DOHH2 (cell line): ENCODE data around the gene CLIC5.

Experiments used
- H3F3A ChIP-seq: fragments of 200-600 bp; sonication (generic), shearing (Covaris generic); 2 replicates; pipeline ENCODE4 v1.6.0; 2016; ENCODE audit warnings: antibody characterized with exemption, mild to moderate bottlenecking; ENCODE audit not compliant: control insufficient read depth, insufficient read depth
- H3K27ac ChIP-seq: fragments of 200-600 bp; sonication (generic); 2 replicates; pipeline ENCODE4 v1.5.1; 2014; ENCODE audit warnings: low read depth, mild to moderate bottlenecking, low read length, moderate library complexity
- H3K27me3 ChIP-seq: fragments of 200-600 bp; sonication (generic); 2 replicates; pipeline ENCODE4 v1.6.1; 2014; ENCODE audit warnings: mild to moderate bottlenecking, low read length, mixed read lengths; ENCODE audit not compliant: control insufficient read depth
- H3K36me3 ChIP-seq: fragments of 200-600 bp; sonication (generic); 2 replicates; pipeline ENCODE4 v1.6.1; 2014; ENCODE audit warnings: mild to moderate bottlenecking, low read length, moderate library complexity, mixed read lengths; ENCODE audit not compliant: control insufficient read depth
- H3K4me1 ChIP-seq: fragments of 200-600 bp; sonication (generic); 2 replicates; pipeline ENCODE4 v1.6.1; 2014; ENCODE audit warnings: mild to moderate bottlenecking, low read length, mixed read lengths; ENCODE audit not compliant: control insufficient read depth
- H3K4me2 ChIP-seq: fragments of 200-600 bp; sonication (generic); 2 replicates; pipeline ENCODE4 v1.6.0; 2014; ENCODE audit warnings: mild to moderate bottlenecking, low read length, moderate library complexity
- H3K4me3 ChIP-seq: fragments of 200-600 bp; sonication (generic); 2 replicates; pipeline ENCODE4 v1.5.1; 2014; ENCODE audit warnings: mild to moderate bottlenecking, low read length, mixed read lengths
- H3K79me2 ChIP-seq: fragments of 200-600 bp; sonication (generic); 2 replicates; pipeline ENCODE4 v1.6.1; 2014; ENCODE audit warnings: mild to moderate bottlenecking, low read length, mixed read lengths; ENCODE audit not compliant: control insufficient read depth
- H3K9me2 ChIP-seq: fragments of 200-600 bp; sonication (generic); replicated peaks from 2 replicates; pipeline ENCODE4 v1.6.1; 2014; ENCODE audit warnings: mild to moderate bottlenecking, low read length, mixed read lengths; ENCODE audit not compliant: control insufficient read depth
- H3K9me3 ChIP-seq: fragments of 200-600 bp; sonication (generic); 2 replicates; pipeline ENCODE4 v1.6.1; 2014; ENCODE audit warnings: antibody characterized with exemption, low read length, mixed read lengths; ENCODE audit not compliant: control insufficient read depth, insufficient read depth
- H4K20me1 ChIP-seq: fragments of 200-600 bp; sonication (generic); 2 replicates; pipeline ENCODE4 v1.6.0; 2014; ENCODE audit warnings: low read depth, mild to moderate bottlenecking, antibody characterized with exemption, low read length, moderate library complexity; ENCODE audit not compliant: control insufficient read depth, insufficient read depth
- EZH2phosphoT487 ChIP-seq: fragments of 200-600 bp; sonication (generic); IDR thresholded peaks from 2 replicates; pipeline ENCODE4 v1.6.1; 2017; ENCODE audit warnings: borderline replicate concordance, mild to moderate bottlenecking, antibody characterized with exemption, low read length, moderate library complexity, mixed read lengths
- TF ChIP-seq, protein P1 (sequence below): fragments of 200-600 bp; sonication (generic); IDR thresholded peaks from one replicate; pipeline ENCODE4 v1.5.1; 2014; ENCODE audit warnings: antibody characterized with exemption, mild to moderate bottlenecking, low read depth, low read length; ENCODE audit not compliant: poor library complexity, severe bottlenecking

Gene CLIC5

DNA sequence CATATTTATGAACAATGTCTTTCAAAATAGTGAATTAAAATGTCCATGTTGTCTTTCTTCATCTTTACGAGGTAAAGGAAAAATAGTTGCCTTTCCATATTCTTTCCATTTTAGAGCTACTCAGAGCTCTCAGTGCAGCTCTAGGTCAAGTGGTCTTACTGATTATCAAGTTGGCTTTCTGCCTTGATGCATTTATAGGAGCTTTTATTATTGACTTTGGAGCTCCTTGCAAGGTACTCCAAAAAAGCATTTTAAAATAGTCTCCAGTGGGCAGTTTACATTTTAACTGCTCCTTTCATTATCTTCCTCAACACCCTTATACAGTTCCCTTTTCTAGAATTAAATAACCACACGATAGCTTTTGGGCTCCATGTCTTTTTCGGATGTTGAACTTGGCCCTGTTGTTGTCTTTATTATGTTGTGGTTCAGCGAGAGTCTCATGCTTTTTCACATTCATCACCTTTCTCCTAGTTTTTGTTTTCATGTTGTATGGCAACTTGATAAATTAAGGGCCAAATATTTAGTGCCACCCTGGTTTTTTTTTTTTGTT is 122.9 kb downstream of the CLIC5 start:
- no peak overlapping the region for H3K4me2 ChIP-seq
- no peaks in the 10 kb centered on the region for H3K9me2 ChIP-seq
- H3K9me3 ChIP-seq = no peaks in the 10 kb centered on the region
- no peaks in the 10 kb centered on the region for H3K4me1 ChIP-seq
- H3K4me3 ChIP-seq = no peak overlapping the region
- H3K27ac ChIP-seq = no peak overlapping the region
- no peaks in the 10 kb centered on the region for H3K79me2 ChIP-seq
- no peaks in the 10 kb centered on the region for H4K20me1 ChIP-seq
- H3K27me3 ChIP-seq = no peaks in the 10 kb centered on the region
- H3K36me3 ChIP-seq = no peaks in the 10 kb centered on the region
- no peak for TF ChIP-seq EZH2phosphoT487
- TF ChIP-seq, protein P1, sequence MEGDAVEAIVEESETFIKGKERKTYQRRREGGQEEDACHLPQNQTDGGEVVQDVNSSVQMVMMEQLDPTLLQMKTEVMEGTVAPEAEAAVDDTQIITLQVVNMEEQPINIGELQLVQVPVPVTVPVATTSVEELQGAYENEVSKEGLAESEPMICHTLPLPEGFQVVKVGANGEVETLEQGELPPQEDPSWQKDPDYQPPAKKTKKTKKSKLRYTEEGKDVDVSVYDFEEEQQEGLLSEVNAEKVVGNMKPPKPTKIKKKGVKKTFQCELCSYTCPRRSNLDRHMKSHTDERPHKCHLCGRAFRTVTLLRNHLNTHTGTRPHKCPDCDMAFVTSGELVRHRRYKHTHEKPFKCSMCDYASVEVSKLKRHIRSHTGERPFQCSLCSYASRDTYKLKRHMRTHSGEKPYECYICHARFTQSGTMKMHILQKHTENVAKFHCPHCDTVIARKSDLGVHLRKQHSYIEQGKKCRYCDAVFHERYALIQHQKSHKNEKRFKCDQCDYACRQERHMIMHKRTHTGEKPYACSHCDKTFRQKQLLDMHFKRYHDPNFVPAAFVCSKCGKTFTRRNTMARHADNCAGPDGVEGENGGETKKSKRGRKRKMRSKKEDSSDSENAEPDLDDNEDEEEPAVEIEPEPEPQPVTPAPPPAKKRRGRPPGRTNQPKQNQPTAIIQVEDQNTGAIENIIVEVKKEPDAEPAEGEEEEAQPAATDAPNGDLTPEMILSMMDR = no peak
- no peaks in the 10 kb centered on the region for H3F3A ChIP-seq

DNA sequence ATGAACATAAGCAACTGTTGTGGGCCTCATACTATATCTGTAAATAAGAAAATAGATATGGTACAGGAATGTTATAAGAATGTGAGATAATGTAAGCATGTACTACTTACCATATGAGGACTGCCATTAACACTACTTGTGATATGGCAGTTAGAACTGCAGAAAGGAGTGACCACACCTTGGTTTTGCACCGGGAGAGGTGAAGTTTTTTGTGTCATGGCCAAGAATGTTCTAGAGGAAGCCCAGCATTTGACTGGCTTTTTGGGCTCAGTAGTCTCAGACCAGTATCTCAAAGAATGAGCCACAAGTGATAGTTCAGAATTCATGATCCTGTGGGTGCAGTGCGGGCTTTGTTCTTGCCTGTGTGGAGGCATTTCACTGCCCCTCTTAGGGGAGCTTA is 123.5 kb downstream of the CLIC5 start:
- Histone ChIP-seq H3K4me1 (no peaks in the 10 kb centered on the region), H3K79me2 (no peaks in the 10 kb centered on the region), H3F3A (no peaks in the 10 kb centered on the region), H3K36me3 (no peaks in the 10 kb centered on the region), H3K4me2 (no peak overlapping the region), H3K4me3 (no peak overlapping the region), H3K27me3 (no peaks in the 10 kb centered on the region), H3K9me2 (no peaks in the 10 kb centered on the region), H3K27ac (no peak overlapping the region), H4K20me1 (no peaks in the 10 kb centered on the region), H3K9me3 (no peaks in the 10 kb centered on the region)
- TF ChIP-seq, protein P1 = no peak
- TF ChIP-seq EZH2phosphoT487 = no peak

DNA sequence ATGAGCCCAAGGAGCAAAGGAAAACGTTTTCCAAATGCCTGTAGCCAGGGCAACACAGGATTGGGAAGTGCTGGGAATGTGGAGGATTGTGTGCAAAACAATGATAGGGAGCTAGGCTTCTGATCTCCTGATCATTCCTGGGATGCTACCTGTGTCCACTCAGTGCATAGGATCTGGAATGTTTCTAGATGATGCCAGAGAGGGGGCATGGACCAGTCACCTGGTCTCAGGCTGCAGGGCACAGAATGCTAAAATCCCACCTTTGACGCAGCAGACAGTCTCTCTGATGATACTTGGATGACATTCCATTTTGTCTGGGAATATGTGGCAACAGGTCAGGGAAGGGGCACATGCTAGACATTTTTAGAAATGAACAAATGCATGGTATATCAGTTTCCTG is 128.9 kb downstream of the CLIC5 start:
- no peak for TF ChIP-seq EZH2phosphoT487
- TF ChIP-seq, protein P1 = no peak
- Histone ChIP-seq H3F3A (no peaks in the 10 kb centered on the region), H3K27me3 (no peaks in the 10 kb centered on the region)

DNA sequence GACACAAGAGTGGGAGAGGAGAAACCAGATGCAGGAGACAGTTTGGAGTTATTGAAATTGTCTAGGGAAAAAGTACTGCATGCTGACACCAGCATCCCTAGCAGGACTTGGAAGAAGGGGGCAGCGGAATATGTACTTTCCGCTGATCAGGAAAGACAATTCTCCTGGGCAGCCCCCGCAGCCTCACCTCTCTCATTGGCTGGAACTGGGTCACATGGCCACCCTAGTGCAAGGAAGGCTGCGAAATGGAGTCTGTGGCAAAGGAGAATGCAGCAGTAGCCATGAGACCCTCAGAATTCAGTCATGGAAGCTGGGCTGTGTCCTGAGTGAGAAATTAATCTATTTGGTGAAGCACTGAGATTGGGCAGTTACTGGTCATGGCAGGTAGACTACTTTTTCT is 131.3 kb downstream of the CLIC5 start:
- Histone ChIP-seq H4K20me1 (no peaks in the 10 kb centered on the region), H3K4me2 (no peak overlapping the region), H3K27me3 (0 out of 2 replicates have a peak, but pooled peaks cover 4% of the 10 kb centered on the region), H3K4me1 (no peaks in the 10 kb centered on the region), H3K79me2 (no peaks in the 10 kb centered on the region), H3K36me3 (no peaks in the 10 kb centered on the region), H3K27ac (no peak overlapping the region), H3K9me2 (no peaks in the 10 kb centered on the region), H3F3A (no peaks in the 10 kb centered on the region), H3K9me3 (no peaks in the 10 kb centered on the region), H3K4me3 (no peak overlapping the region)
- TF ChIP-seq, protein P1 = no peak
- no peak for TF ChIP-seq EZH2phosphoT487

More for the DNA sequence above, 128.9 kb downstream of the CLIC5 start:
- Histone ChIP-seq H3K79me2 (no peaks in the 10 kb centered on the region), H3K36me3 (no peaks in the 10 kb centered on the region), H3K4me3 (no peak overlapping the region), H3K27ac (no peak overlapping the region), H3K4me1 (no peaks in the 10 kb centered on the region), H3K4me2 (no peak overlapping the region), H4K20me1 (no peaks in the 10 kb centered on the region), H3K9me3 (no peaks in the 10 kb centered on the region), H3K9me2 (no peaks in the 10 kb centered on the region)
